Neuronal stem cell (in vitro differentiated cells): ENCODE measurements around the gene SPRYD3.
"Not testable (repeated sequence)": the region's sequence is repeated elsewhere in the genome, so short reads cannot be mapped to it uniquely, and the experiment has no call there.

Experiments
- DNase-seq: peaks from one replicate; pipeline ENCODE4 v3.0.0-alpha.2; 2013; ENCODE audit warnings: low spot score
- H2AFZ ChIP-seq: one replicate; pipeline ENCODE4 v1.6.1; 2013; ENCODE audit warnings: mild to moderate bottlenecking, low read length, inconsistent platforms
- H2AK5ac ChIP-seq: 2 replicates; pipeline ENCODE4 v1.6.1; 2013; ENCODE audit warnings: low read depth, mild to moderate bottlenecking, inconsistent platforms, low read length, moderate library complexity, mixed read lengths
- H2BK120ac ChIP-seq: 2 replicates; pipeline ENCODE4 v1.6.1; 2013; ENCODE audit warnings: low read depth, mild to moderate bottlenecking, inconsistent platforms, low read length, moderate library complexity, mixed read lengths
- H2BK12ac ChIP-seq: one replicate; pipeline ENCODE4 v1.6.1; 2013; ENCODE audit warnings: low read length, inconsistent platforms
- H2BK15ac ChIP-seq: 2 replicates; pipeline ENCODE4 v1.6.1; 2013; ENCODE audit warnings: mild to moderate bottlenecking, low read length, inconsistent platforms, mixed read lengths
- H2BK5ac ChIP-seq: one replicate; pipeline ENCODE4 v1.6.1; 2013; ENCODE audit warnings: inconsistent platforms, mild to moderate bottlenecking, low read length, moderate library complexity
- H3K14ac ChIP-seq: one replicate; pipeline ENCODE4 v1.6.1; 2013; ENCODE audit warnings: low read length, inconsistent platforms
- H3K18ac ChIP-seq: 2 replicates; pipeline ENCODE4 v1.6.1; 2013; ENCODE audit warnings: low read length, inconsistent platforms
- H3K23ac ChIP-seq: 2 replicates; pipeline ENCODE4 v1.6.1; 2013; ENCODE audit warnings: low read depth, mild to moderate bottlenecking, mixed read lengths, low read length, inconsistent platforms; ENCODE audit not compliant: poor library complexity
- H3K27ac ChIP-seq: replicated peaks from 3 replicates; pipeline ENCODE4 v1.5.1; 2013; ENCODE audit warnings: low read length, inconsistent platforms
- H3K27me3 ChIP-seq, 3 experiments: 2 replicates each; pipeline ENCODE4 v1.6.1; 2013; ENCODE audit warnings: low read length in 3 of 3, mild to moderate bottlenecking in 2 of 3, inconsistent platforms in 1 of 3, low read depth in 1 of 3, mixed read lengths in 1 of 3, moderate library complexity in 1 of 3; ENCODE audit not compliant: control insufficient read depth in 3 of 3, insufficient read depth in 3 of 3
- H3K36me3 ChIP-seq, 2 donors: replicated peaks in 1 of 2; 2 replicates each; pipeline ENCODE4 v1.6.1; 2013; ENCODE audit warnings: low read length in 2 of 2; ENCODE audit not compliant: control insufficient read depth in 2 of 2, insufficient read depth in 2 of 2
- H3K4ac ChIP-seq: 2 replicates; pipeline ENCODE4 v1.6.1; 2013; ENCODE audit warnings: inconsistent platforms, mild to moderate bottlenecking, low read length, moderate library complexity
- H3K4me1 ChIP-seq, 2 donors: 1 replicate in 1 of 2; 2 replicates in 1 of 2; pipeline ENCODE4 v1.6.1; 2013; ENCODE audit warnings: low read length in 2 of 2, low read depth in 1 of 2; ENCODE audit not compliant: control insufficient read depth in 2 of 2, insufficient read depth in 1 of 2
- H3K4me2 ChIP-seq: one replicate; pipeline ENCODE4 v1.6.1; 2013; ENCODE audit warnings: mild to moderate bottlenecking, low read length, inconsistent platforms; ENCODE audit not compliant: insufficient read depth, poor library complexity, severe bottlenecking
- H3K4me3 ChIP-seq, 2 donors: 2 replicates each; pipeline ENCODE4 v1.5.1; 2013; ENCODE audit warnings: low read length in 2 of 2, mild to moderate bottlenecking in 2 of 2, inconsistent platforms in 1 of 2, moderate library complexity in 1 of 2
- H3K79me1 ChIP-seq: one replicate; pipeline ENCODE4 v1.6.1; 2013; ENCODE audit warnings: low read depth, mild to moderate bottlenecking, inconsistent platforms, low read length, moderate library complexity
- H3K9ac ChIP-seq: one replicate; pipeline ENCODE4 v1.6.1; 2013; ENCODE audit warnings: mild to moderate bottlenecking, low read depth, low read length, inconsistent platforms; ENCODE audit not compliant: poor library complexity
- H3K9me3 ChIP-seq, 2 donors: replicated peaks in 1 of 2; 2 replicates each; pipeline versions ENCODE3 to v1.6.1; 2013; ENCODE audit warnings: low read length in 2 of 2, mild to moderate bottlenecking in 2 of 2, inconsistent platforms in 1 of 2, low read depth in 1 of 2, mixed read lengths in 1 of 2, moderate library complexity in 1 of 2; ENCODE audit not compliant: control insufficient read depth in 2 of 2, insufficient read depth in 1 of 2
- H4K8ac ChIP-seq: one replicate; pipeline ENCODE4 v1.6.1; 2013; ENCODE audit warnings: low read depth, mild to moderate bottlenecking, inconsistent platforms, low read length, moderate library complexity
- H4K91ac ChIP-seq: one replicate; pipeline ENCODE4 v1.6.1; 2013; ENCODE audit warnings: low read length, low read depth, mild to moderate bottlenecking, inconsistent platforms; ENCODE audit not compliant: poor library complexity
- WGBS, 2 donors: extraction: QIAGEN DNeasy Blood & Tissue Kit; methylation state at CpG; one replicate each; pipeline ENCODE4 v1.1.7; 2013; ENCODE audit warnings: missing lambda C conversion rate in 2 of 2, mixed read lengths in 1 of 2; ENCODE audit not compliant: insufficient read length in 2 of 2, insufficient replicate concordance in 1 of 2; ENCODE audit errors: extremely low coverage in 2 of 2; 5-methylcytosine and 5-hydroxymethylcytosine counted together

SPRYD3 gene

DNA sequence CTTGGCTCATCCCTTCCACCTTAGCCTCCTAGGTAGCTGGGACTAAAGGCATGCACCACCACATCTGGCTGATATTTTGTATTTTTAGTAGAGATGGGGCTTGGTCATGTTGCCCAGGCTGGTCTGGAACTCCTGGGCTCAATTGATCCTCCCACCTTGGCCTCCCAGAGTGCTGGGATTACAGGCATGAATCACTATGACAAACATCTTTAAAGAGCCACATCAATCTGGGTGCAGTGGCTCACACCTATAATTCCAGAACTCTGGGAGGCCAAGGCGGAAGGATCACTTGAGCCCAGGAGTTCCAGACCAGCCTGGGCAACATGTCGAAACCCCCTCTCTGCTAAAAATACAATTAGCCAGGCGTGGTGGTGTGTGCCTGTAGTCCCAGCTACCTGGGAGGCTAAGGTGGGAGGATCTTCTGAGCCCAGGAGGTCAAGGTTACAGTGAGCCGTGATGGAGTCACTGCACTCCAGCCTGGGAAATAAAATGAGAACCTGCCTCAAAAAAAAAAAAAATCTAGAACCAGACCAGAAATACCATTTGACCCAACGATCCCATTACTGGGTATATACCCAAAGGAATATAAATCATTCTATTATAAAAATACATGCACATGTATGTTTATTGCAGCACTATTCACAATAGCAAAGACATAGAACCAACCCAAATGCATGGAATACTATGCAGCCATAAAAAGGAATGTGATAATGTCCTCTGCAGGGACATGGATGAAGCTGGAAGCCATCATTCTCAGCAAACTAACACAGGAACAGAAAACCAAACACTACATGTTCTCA lies 15.8 kb upstream of the SPRYD3 start:
- H4K8ac ChIP-seq, DNase-seq, H3K4ac ChIP-seq, H4K91ac ChIP-seq, H3K4me2 ChIP-seq, H2BK12ac ChIP-seq, H3K18ac ChIP-seq, H3K36me3 ChIP-seq, H3K79me1 ChIP-seq, H2BK120ac ChIP-seq, H3K14ac ChIP-seq, H2AFZ ChIP-seq, H2AK5ac ChIP-seq, H2BK15ac ChIP-seq, H3K4me3 ChIP-seq, H3K23ac ChIP-seq, H3K9me3 ChIP-seq, H3K27ac ChIP-seq, H3K9ac ChIP-seq, H2BK5ac ChIP-seq: not testable (repeated sequence)
- peaks cover 4 to 85% (median 31%) of the 10 kb centered on the region in 3 experiments for H3K27me3 ChIP-seq
- WGBS, 2 donors = no CpG with 5 or more reads among the region's 5 CpGs
- peaks cover 7 to 17% of the 10 kb centered on the region in 2 donors for H3K4me1 ChIP-seq

DNA sequence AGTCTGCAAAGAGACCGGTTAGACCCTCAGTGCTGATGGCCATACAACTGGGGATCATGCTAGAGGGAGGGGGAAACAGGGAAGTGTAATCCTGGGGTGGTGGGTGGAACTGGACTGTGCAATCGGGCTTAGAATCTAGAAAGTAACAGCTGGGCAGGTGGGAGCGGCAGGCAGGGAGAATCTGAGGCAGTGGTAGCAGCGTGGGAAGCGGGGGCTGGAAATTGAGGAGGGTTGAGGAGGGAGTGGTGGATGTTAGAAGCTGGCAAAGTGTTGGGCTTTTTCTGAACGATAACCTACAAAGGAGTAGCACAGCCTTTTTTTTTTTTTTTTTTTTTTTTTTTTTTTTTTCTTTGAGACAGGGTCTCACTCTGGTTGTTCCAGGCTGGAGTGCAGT lies 15.2 kb upstream of the SPRYD3 start:
- Histone ChIP-seq H4K91ac (no peak overlapping the region), H3K14ac (no peak overlapping the region), H3K27ac (no peak overlapping the region), H2BK12ac (no peak overlapping the region), H3K36me3 (no peaks in the 10 kb centered on the region), H3K9me3 (no peaks in the 10 kb centered on the region), H2AFZ (no peak overlapping the region), H3K4me3 (peak overlapping the region in 1 of 2 donors; percentile 30), H3K27me3 (peaks cover 4 to 85% (median 31%) of the 10 kb centered on the region in 3 experiments), H3K9ac (no peak overlapping the region), H3K4me1 (peaks cover 7 to 17% of the 10 kb centered on the region in 2 donors), H2BK120ac (no peak overlapping the region), H3K18ac (no peak overlapping the region), H2BK15ac (no peak overlapping the region), H3K4me2 (no peak overlapping the region), H3K79me1 (no peaks in the 10 kb centered on the region), H2BK5ac (no peak overlapping the region), H3K4ac (no peak overlapping the region), H3K23ac (no peak overlapping the region), H4K8ac (no peak overlapping the region), H2AK5ac (no peak overlapping the region)
- no peak for DNase-seq
- no CpG with 5 or more reads among the region's 6 CpGs for WGBS, 2 donors

DNA sequence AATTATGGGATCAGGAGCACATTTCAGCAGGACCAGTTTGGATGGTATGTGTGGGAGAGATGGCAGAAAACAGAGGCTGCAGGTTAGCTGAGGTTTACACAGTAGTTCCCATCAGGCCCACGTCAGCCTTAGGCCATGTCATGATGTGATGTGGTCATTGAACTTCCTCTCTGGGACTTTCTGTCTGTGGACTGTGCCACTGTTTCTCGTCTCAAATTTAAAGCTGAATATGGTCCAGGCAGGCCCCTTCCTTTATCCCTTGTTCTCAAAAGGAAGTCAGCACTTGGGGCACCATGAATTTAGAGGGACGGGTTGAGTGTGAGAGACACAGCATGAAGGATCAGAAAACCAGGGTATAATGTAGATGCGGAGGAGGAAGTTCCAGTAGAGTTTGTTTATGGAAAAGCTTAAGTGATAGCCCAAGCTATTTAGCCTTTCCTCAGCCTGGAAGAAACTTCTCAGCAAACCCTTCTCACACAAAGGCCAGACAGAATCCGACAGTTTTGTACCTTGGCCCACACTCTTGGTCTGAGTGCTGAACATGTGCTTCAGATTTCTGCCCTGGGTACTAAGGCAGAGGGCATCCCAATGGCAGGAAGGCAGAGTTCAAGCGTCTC lies 14.7 kb upstream of the SPRYD3 start:
- Histone ChIP-seq H3K23ac (no peak overlapping the region), H3K4me3 (peak overlapping the region in 1 of 2 donors; percentile 30), H3K4me1 (peaks cover 7 to 14% of the 10 kb centered on the region in 2 donors), H2BK12ac (no peak overlapping the region), H3K36me3 (no peaks in the 10 kb centered on the region), H2AK5ac (no peak overlapping the region), H2BK120ac (no peak overlapping the region), H3K9me3 (no peaks in the 10 kb centered on the region), H3K9ac (no peak overlapping the region), H3K27me3 (peaks cover 4 to 80% (median 26%) of the 10 kb centered on the region in 3 experiments), H2BK5ac (no peak overlapping the region), H3K27ac (no peak overlapping the region), H2BK15ac (no peak overlapping the region), H3K79me1 (no peaks in the 10 kb centered on the region), H3K4me2 (no peak overlapping the region), H2AFZ (no peak overlapping the region), H3K18ac (no peak overlapping the region), H4K91ac (no peak overlapping the region), H3K14ac (no peak overlapping the region), H4K8ac (no peak overlapping the region), H3K4ac (no peak overlapping the region)
- DNase-seq = no peak
- no CpG with 5 or more reads among the region's 6 CpGs for WGBS, 2 donors

DNA sequence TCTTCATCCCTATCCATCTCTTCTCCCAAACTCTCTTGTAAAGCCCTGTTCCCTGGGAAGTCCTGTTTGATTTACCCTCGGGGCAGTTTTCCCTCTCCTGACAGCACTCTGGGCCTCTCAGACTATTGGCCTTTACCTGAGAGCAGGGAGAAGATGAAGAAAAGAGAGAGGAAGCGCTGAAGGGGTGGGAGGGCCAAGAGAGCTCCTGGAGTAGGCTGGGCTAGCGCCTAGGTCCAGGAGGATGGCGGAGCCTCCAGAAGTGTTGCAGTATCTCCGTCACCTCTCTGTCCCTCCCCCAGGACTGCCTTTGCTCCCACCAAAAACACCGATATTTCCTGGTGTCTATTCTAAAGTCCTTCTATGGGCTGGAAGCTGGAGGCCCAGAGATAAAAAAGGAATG lies 12.6 kb upstream of the SPRYD3 start:
- no peak overlapping the region for H3K4ac ChIP-seq
- no peak overlapping the region for H2AFZ ChIP-seq
- no CpG with 5 or more reads among the region's 6 CpGs for WGBS, 2 donors
- no peak overlapping the region for H3K14ac ChIP-seq
- H3K79me1 ChIP-seq = no peaks in the 10 kb centered on the region
- no peak overlapping the region for H2BK5ac ChIP-seq
- H3K4me3 ChIP-seq = no peak overlapping the region
- H3K18ac ChIP-seq = no peak overlapping the region
- H3K23ac ChIP-seq = no peak overlapping the region
- no peak overlapping the region for H4K91ac ChIP-seq
- H2BK15ac ChIP-seq = no peak overlapping the region
- H2BK12ac ChIP-seq = no peak overlapping the region
- no peak for DNase-seq
- no peak overlapping the region for H3K4me2 ChIP-seq
- no peak overlapping the region for H3K9ac ChIP-seq
- H3K27ac ChIP-seq = no peak overlapping the region
- H4K8ac ChIP-seq = no peak overlapping the region
- H2BK120ac ChIP-seq = no peak overlapping the region
- peaks cover 0 to 7% of the 10 kb centered on the region in 2 donors for H3K4me1 ChIP-seq
- H3K27me3 ChIP-seq = peaks cover 0 to 64% (median 5%) of the 10 kb centered on the region in 3 experiments
- no peaks in the 10 kb centered on the region for H3K36me3 ChIP-seq
- H2AK5ac ChIP-seq = no peak overlapping the region
- no peaks in the 10 kb centered on the region for H3K9me3 ChIP-seq
